GOT3 (cell line): ENCODE measurements around the gene SMAD1.
A peak's percentile ranks its signal among the peaks of the same experiment; 100 is the strongest.

ENCODE experiments used
- DNase-seq: peaks from one replicate; lab custom pipeline; 2025; ENCODE audit warnings: mixed read lengths; lab: John Stamatoyannopoulos, UW

The SMAD1 gene

DNA sequence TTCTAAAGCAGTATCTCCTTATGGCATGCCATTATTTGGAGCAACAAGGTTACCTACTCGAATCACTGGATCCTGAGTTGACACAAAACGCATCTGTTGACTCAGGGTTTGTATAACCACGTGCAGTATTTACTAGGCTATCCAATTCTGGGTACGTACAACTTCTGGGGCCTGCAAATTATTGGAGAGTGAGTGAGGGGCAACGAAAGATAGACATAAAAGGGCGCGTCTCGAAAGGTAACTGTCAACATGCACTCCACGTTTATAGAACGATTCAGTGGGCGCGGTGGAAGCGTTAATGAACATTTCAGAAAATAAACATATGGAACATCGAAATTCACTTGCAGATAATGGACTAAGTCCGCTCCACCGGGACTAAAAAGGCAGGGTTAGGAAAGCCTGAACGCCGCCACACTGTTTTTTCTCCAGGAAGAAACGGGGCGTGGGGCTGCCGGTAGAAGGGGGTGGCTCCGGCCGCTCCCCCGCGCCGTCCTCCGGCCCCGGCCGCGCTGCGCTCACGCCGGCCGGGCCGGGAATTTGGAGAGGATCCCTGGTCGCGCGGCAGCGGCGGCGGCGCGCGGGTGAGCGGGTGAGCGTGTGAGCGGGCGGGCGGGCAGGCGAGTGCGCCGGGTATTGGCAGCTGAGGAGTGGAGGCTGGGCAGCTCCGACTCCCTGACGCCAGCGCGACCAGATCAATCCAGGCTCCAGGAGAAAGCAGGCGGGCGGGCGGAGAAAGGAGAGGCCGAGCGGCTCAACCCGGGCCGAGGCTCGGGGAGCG, at the start of gene SMAD1:
TSS of gene SMAD1 (plus strand) at position 690 of the 778 bp plus-strand sequence. CDS start 32,761 bp downstream, outside the sequence.
- DNase-seq = peak; percentile 2

DNA sequence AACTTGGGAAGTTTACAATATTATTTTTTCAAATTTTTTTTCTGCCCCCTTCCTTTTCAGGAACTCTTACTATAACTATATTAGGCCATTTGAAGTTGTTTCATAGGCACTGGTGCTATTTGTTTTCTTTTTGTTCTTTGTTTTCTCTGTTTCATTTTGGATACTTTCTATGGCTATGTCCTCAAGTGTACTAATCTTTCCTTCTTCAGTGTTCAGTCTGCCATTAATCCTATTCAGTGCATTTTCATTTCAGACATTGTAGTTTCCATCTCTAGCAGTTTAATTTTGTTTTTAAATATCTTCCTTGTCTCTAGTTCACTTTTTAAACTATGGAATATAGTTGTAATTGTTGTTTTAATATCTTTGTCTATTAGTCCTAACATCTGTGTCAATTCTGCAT, 48.0 kb upstream of the SMAD1 start:
- no peak for DNase-seq

DNA sequence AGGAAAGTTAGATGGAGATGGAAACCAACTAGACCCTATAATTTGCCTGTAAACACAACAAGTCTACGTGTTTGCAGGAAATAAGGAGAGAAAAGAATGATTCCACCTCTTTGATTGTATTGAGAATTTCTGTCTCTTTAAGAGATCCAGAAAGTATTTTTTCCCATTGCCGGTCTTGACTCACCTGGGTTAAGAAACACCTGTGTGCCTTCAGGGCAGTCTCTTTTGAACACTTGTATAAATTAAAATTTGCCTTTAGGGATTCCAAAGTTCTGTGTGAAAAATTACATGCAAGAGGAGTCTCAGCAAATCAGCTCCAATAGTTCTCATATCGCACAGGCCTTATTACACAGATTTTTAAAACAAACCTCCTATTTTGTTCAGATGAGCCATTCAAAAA, 46.0 kb upstream of the SMAD1 start:
- DNase-seq = no peak

DNA sequence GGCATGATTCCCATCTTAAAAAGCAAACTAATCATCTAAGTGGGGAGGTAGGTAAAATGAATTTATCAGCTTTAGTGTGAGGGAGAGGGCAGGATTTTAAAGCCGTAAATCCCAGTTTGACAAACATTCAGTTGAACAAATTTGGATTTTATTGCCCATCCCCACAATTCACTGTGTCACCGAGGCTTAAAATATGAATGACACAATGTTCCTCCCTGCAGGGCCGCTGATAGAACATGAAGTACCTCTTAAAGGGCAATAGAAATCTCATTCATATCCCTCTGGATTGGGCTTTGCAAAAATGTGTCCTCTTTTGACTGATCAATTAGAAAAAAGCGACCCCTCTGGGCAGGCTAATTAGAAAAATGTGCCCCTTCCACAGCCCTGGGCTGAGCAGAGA, 45.5 kb upstream of the SMAD1 start:
- DNase-seq = no peak

DNA sequence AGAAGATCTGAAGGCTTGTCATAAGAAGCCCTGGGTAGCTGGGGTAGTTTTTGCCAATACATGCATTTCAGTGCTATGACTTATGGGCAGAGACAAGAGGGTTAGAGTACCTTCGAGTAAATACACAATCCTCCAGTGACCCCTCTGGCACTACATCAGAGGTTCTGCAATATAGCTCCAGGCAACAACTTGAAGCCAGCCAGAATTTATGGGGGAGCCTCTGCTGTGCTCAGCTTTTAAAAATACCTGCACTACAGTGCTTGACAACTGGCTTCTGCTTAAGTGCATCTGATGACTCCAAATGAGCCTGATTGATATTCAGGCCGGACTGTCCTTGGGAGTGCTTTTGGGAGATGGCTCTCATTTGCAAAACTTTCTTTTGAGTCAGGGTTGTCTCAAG, 44.9 kb upstream of the SMAD1 start:
- no peak for DNase-seq

DNA sequence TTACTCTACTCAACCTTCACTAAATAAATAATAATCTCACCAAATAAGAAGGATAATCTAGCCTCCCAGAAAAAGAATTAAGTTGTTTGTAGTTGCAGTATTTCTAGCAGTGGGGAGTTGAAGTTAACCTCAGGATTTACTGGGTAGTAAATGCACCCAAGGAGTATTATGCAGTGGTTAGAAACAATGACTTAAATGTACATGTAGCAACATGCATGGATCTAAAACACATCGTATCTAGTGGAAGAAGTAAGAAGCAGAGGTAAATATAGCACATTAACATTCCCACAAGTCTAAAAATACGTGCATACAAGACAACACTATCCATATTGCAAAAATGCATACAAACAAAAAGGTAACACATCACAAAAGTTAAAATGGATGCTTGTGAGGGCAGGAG, 44.2 kb upstream of the SMAD1 start:
- no peak for DNase-seq

DNA sequence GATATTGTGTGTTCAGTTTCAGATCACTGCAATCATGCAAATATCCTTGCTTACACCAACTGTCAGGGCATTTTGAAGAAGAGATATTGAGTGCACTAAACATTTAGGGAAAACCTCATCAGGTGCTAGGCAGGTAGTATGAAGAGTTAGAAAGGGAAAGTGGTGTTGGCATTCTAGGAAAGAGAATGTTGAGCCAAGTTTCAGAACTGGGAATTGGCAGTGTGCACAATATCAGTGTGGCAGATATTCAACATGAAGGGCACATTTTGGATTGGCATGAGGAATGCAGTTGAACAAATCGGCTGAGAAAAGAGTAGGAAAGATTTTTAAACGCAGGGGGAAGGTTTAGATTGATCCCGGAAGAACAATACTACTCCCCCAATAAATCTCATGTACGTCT, 43.4 kb upstream of the SMAD1 start:
- no peak for DNase-seq

DNA sequence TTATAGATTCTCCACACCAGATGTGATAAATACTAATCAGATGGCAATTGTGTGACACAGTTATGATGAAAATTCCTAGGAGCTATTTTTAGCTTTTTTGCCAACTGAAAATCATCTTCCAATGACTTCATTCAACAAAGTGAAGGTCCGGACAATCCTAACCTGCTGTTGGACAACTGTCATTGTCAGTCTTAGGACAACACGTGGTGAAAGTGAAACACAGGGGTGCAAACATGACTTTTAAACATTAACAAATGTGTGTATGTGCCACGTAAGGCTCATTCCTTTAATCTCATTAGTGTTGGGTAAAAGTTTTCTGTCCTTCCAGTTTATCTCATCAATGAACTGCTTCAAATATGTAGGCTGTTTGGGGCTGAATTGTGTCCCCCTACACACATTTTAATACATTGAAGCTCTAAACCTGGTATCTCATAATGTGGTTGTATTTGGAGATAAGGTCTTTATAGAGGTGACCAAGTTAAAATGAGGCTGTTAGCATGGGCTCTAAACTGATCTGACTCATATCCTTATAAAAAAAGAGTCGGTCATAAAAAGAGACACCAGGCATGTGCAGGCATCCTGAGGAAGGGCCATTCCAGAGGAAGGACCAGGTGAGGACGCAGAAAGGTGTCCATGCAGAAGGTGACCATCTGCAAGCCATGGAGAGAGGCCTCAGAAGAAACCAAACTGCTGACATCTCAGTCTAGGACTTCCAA, 41.2 kb upstream of the SMAD1 start:
- no peak for DNase-seq

DNA sequence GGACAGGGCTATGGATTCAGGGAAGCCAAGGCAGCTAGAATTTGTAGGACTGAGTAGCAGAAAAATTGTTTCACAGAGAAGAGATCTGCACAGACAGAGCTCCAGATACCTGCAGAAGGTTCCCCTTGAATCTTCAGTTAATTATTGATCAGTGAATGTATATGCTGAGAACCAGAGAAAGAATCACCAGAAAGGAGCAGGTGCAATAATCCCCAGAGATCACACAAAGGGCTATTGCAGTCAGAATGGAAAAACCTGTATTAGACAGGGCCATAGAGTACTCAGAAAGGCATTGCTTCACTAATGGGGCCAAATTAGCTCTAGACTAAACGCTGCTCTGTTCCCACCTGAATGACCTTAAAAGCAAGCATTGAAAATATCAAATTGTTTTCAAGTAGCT, 35.5 kb upstream of the SMAD1 start:
- DNase-seq = no peak

DNA sequence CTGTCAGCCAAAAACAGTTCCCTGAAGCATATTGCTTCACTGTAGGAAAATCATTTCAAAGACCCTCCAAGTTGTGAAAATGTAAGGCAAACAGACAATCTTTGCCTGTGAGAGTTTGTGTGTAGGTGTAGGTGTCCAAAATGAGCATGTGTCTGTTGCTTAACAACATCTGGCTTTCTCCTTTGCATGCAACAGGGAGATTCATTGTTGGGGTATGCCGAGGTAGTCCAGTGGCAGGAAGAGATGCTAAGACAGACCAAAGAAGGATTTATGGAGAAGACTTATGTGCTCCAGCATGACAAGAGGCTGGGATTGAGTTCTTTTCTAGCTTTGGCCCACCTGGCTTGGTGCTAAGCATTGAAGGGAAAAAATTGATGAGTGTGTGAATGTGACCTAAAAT, 29.8 kb upstream of the SMAD1 start:
- DNase-seq = no peak

DNA sequence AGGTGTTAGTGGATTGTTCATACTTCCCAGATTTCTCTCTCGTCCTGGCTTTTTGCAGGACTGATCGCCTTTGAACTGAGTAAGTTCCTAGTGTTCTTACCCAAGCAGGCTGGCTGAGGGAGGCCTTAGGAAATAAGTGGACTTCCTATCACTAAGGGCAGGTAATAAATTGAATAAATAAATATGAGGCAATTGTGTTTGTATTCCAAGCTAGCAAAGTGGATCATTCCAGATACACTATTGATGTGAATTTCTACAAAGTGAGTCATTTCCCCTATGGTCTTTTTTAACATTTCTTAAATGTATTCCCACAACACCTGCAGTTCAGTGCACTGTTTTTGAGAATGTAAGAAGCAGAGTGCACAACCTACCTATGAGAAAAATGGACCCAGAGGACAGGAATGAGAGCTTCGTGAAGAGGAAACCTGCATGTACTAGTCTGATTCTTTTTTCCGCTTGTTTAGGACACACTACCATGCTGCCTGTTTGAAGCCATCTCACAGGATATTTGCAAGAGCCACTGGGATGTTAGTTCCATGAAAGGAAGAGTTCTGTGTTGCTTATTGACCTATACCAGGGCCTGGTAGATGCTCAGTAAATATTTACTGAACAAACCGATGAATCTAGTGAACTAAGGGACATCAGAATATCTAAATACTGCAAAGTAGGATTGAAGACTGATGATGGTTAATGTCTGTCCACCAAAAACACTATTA, 29.0 kb upstream of the SMAD1 start:
- no peak for DNase-seq

DNA sequence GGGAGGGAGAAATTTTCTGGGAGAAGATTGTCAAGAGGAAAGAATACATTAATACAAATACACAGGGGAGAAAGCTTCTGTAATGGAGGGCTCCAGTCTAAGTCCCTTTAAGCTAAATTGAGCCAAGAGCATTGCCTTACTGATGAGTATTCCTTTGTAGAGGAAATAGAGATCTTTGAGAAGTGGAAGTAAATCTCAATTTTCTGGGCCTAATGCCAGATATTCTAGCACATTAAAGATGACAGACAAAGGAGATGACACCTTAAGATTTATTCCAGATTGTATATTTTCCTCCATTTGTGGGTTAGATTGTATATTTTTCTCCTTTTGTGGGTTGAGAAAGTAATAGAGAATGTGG, 28.5 kb upstream of the SMAD1 start:
- DNase-seq = no peak

DNA sequence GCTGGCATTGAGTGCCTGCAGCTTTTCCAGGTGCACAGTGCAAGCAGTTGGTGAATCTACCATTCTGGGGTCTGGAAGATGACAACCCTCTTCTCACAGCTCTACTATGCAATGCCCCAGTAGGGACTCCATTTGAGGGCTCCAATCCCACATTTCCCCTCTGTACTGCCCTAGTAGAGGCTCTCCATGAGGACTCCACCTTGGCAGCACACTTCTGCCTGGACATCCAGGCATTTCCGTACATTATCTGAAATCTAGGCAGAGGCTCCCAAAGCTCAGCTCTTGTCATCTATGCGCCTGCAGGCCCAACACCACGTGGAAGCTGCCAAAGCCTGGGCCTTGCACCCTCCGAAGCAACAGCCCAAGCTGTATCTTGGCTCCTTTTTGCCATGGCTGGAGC, 8.4 kb upstream of the SMAD1 start:
- no peak for DNase-seq

DNA sequence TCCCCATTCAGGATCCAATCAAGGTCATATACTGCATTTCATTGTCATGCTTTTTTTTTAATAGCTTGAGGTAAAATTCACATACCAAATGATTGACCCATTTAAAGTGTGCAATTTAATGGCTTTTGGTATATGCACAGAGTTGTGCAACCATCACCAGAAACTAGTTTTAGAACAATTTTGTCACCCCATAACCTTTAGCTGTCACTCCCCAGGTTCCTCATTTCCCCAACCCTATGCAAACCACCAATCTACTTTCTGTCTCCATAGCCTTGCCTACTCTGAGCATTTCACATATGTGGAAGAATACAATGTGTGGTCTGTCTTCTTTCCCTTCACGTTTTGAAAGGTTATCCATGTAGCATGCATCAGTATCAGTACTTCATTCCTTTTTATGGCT, 1.4 kb upstream of the SMAD1 start:
- DNase-seq = no peak

DNA sequence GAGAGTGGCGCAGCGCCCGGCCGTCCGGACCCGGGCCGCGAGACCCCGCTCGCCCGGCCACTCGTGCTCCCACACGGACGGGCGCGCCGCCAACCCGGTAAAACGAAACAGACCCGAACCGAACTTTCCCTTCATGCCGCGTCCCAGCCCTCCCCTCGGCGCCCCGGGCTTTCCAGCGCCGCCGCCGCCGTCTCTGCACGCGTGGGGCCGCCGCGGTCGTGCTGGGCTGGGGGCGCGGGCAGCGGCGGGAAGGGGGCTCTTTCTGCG, 222 bp downstream of the SMAD1 start:
- DNase-seq = no peak

DNA sequence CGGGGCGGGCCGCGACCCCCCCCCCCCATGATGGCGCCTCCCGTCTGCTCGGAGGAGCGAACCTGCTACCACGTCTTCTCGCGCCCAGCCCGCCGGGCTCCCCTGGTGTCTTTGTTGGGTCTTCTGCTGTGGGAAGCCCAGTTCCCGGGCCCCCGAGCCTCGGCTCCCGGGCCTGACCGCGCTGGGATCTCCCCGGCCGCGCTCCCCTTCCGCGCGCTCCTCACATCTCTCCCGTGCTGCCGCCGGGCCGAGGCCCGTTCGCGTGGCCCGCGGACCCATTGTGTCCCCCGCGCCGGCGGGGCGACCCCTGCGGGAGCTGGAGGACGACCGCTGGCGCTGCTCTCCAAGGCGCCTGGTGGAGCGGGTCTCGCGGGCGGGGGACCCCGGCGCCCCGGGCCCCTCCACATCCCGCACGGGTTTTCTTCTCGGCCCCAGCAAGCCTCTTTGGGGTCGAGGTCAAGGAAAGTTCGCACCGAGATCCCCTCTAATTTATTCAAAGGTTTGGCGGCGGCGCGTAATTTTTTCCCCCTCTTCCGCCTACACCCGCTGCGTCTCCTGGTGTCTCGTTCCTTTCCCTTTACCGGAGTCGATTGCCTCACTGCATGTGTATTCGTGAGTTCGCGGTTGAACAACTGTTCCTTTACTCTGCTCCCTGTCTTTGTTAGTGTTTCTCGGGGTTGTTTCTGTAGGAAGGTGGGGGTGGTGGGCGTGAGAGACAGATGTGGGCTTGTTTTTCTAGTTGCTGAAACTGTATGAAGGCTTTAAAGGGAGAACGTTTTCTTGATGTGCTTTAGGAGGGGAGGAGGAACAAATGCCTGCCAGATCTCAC, 770 bp downstream of the SMAD1 start:
- DNase-seq = no peak

DNA sequence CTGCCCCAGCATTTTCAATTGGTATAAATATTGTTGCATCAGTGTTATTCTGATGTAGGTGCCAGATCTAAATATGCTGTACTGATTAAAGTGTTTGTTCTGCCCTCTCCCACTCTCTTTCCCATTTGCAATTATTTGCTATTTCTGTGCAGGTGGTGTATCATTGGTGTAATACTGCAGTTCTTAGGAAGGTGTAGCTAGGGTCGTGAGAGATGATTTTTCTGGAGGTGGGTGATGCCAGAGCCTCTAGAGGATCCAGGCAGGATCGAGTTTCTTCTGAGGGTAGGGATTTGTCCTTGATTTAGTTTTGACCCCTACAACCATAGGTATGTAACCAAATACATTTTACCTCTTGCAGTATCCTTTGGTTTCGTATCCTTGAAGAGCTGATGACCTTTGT, 1.9 kb downstream of the SMAD1 start:
- DNase-seq = no peak

DNA sequence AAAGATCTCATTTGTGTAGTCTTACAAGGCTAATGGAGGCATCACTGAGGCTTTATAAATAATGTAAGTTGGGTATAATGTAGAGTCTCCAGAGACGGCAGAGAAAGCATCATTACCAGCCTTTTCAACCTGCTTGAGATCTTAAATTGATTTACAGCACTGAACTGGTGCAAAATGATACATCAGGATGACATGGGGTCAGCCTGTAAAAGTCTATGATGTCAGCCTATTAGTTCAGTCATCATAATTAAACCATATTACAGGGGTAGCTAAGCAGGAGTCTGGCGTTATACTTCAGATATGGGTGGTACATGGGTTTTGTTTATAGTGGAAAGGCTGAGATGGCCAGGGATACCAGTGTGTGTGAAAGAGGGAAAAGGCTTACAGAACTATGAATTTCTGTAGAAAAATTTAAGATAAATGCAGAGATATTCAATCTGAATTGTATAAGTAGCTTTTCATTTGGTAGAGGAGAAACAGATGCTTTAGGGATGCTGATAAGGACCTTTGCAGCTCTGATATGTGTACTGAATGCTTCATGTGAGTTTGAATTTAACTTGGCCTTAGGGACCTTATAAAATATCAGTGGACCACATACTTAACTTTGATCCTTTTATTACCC, 2.7 kb downstream of the SMAD1 start:
- DNase-seq = no peak

DNA sequence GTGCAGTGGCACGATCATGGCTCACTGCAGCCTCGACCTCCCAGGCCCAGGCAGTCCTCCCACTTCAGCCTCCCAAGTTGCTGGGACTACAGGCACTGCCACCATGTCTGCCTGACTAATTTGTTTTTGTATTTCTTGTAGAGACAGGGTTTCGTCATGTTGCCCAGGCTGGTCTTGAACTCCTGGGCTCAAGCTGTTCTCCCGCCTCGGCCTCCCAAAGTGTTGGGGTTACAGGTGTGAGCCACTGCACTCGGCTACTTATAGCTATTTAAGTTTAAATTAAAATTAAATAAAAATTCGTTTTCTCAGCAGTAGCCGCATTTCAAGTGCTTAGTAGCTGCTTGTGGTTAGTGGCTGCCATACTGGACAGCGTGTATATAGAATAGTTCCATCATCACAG, 3.5 kb downstream of the SMAD1 start:
- DNase-seq = no peak

DNA sequence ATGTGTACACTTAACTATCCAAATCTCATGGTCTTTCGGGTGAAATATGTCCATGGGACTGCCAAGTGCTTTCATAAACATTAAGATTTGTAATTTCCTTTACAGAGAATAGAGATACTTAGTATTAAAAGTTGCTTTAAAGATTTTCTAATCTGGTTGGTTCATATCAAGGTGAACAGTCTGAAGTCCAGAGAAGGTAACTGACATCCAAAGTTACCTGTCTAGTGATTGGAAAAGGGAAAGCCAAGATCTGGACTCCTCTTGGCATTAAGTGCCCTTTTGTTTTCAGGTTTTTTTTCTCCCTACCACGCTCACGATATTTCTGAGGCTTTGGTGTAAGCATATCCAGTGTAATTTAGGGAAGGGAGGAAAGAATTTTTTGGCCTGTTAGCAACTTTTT, 5.0 kb downstream of the SMAD1 start:
- DNase-seq = no peak

DNA sequence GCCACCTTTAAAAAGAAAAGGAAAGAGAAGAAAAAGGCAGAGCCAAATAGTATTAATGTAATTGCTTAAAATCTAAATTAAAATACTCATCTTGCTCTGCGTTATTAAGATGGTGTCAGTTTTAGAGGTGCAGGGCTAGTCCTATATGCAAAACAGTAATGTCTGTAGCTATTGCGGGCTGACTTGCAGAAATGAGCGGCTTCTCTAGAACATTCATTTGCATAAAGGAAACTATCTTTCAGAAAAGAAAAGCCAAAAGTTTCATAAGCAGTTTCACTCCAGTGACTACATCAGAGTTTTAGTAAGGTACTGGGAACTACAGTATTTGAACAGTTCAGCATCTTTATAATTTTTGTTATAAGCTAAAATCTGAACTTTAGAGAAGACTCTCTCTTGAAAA, 6.0 kb downstream of the SMAD1 start:
- DNase-seq = no peak

DNA sequence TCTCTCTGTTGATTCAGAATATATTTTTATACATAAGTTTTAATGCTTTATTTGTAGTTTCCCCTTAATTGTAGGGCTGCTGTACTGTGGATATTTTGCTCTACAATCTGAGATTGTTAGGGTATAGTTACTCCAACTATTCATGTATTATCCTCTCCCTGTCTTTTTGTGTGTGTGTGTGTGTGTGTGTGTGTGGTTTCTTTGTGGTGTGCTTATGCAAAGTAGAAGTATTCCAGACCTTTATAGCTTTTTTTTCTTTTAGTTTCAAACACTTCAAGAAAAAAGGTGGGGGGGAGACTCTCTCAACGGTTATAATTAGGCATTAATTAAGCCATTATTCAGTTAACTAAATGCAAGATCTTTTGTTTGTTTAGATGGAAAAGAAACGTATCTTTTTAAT, 6.7 kb downstream of the SMAD1 start:
- DNase-seq = no peak
